ENCODE results near the gene SNN.

DNA sequence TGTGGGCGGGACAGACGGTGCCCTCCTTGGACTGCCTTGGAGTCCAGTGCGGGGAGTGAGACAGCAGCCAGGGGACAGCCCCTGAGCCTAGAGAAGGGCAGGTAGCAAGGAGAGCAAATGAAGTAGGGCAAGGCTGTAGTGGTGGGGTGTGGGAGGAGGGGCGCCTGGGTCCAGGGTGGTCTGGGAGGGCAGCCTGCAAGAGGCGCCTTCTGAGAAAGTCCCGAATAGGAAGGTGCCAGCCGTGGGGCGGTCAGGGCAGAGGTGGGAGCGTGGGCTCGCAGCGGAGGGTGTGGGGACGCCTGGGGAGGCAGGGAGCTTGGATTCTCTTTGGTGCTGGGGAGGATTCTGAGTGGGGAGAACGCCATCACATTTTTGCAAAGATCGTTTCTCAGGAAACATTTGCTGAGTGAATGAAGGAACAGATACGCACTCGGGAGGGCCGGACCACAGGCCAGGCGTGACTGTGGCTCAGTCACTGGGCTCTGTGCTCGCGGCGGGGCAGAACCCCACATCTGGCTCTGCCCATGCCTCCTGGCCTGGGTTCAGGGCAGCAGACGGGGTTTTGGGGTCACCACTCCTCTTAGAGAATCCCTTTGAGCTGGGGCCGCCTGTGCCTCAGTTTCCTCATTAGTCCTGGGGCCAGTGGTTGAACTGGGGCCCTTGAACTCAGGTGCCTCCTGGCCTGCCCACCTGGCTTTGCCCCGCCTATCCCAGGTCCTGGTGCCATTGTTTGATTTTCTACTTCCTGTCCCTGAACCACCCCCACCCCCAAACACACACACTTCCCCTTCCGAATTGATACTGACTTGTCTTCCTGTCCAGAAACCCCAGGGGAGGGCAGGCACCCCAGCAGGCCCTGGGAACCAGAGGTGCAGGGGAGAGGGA, 4.2 kb downstream of the SNN start:
- TF ChIP-seq, protein P1, sequence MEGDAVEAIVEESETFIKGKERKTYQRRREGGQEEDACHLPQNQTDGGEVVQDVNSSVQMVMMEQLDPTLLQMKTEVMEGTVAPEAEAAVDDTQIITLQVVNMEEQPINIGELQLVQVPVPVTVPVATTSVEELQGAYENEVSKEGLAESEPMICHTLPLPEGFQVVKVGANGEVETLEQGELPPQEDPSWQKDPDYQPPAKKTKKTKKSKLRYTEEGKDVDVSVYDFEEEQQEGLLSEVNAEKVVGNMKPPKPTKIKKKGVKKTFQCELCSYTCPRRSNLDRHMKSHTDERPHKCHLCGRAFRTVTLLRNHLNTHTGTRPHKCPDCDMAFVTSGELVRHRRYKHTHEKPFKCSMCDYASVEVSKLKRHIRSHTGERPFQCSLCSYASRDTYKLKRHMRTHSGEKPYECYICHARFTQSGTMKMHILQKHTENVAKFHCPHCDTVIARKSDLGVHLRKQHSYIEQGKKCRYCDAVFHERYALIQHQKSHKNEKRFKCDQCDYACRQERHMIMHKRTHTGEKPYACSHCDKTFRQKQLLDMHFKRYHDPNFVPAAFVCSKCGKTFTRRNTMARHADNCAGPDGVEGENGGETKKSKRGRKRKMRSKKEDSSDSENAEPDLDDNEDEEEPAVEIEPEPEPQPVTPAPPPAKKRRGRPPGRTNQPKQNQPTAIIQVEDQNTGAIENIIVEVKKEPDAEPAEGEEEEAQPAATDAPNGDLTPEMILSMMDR (conservative IDR thresholded peaks at IDR 0.05; ENCODE audit: low read length): no peak
- no peak for TF ChIP-seq EZH2phosphoT487 (IDR thresholded peaks at IDR 0.05; ENCODE audit: borderline replicate concordance)
